ENCODE measurements around the gene HTR2C.
"Not testable (repeated sequence)": the region's sequence is repeated elsewhere in the genome, so short reads cannot be mapped to it uniquely, and the experiment has no call there.

HTR2C gene

DNA sequence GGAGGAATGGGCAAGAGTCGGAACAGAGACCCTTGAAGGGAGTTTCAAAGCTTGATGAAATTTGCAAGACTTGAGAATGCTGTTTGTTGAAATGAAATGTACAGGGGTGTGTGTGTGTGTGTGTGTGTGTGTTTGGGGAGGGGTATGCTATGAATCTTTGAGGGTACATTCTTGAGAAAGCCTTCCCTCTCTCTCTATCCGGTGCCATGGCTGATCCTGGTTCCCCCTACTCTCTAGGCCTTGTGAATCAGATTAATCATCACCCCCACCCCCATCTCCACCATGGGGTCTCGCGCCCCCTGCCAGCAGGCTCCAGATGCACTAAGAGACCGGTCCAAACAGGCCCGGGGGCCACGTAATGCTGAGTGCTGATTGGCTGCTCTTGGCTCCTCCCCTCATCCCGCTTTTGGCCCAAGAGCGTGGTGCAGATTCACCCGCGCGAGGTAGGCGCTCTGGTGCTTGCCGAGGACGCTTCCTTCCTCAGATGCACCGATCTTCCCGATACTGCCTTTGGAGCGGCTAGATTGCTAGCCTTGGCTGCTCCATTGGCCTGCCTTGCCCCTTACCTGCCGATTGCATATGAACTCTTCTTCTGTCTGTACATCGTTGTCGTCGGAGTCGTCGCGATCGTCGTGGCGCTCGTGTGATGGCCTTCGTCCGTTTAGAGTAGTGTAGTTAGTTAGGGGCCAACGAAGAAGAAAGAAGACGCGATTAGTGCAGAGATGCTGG, at the start of gene HTR2C:
Gene HTR2C (plus strand): TSS at position 441 of the 729 bp plus-strand sequence. CDS start 142,851 bp downstream, outside the sequence.
- no peak for DNase-seq

DNA sequence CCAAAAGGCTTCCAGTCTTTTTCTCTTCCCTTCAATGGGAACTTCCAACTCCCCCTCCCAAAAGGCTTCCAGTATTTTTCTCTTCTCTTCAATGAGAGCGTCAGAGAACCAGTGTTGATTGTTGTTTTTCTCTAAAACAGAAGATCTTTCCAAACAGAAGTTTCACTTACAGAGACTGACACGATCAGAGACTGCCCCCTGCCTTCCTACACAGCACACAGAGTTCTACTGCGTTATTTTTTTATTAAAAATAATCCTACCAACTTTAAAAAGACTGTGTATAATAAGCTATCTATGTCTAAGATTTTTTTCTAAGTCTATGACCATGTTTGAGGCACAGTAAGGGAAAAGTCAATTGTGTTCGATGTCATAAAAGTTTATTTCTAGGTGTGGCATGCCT, 3.5 kb upstream of the HTR2C start:
- no peak for DNase-seq

DNA sequence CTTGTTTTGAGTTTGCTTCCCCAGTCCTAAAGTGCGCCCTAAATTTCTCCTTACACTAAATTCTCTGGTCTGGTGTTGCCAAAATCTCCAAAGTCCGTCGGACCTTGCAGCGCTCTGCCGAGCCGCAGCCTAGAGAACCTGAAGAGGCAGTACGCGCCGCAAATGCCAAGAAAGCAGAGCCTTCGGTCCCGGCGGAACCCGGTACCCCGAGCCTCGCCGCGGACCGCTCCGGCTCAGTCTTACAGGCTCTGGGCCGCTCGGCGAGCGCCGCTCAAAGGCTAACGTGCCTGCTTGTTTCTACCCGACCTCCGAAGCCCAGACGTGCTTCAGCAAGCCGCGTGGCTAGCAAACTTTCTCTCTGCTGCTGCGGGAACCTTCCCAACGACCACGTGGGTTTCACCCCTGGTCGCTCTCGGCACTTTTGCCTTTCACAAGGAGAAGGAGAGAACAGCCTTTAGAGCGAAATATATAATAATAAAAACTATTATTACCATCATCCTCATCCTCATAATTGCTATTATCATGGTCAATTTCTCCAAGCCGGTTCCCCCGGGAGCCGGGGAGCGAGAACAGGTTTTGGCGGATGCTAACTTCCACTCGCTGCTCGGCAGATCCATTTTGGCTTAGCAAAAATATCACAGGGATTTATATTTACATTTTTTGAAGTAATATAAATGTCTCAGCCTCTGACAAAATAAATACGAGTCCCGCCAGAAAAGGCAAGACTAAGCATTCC, 2.2 kb upstream of the HTR2C start:
- no peak for DNase-seq

DNA sequence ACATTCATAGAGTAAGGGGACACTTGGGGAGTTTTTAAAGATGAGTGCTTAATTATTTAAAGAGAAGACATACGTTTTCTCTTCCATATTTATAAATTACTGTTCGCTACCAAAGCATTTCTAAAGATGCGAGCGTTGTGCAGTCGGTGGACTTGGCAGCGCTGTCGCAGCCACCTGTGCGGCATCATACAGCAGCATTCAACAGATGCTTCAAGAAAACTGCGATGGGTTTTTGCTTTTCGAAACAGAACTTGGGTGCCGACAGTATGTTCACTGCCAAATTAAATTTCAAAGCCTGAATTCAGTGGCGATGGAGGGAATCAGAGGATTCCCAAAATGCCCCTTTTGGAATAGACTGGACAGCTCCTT, 1.6 kb upstream of the HTR2C start:
- DNase-seq, result no peak

DNA sequence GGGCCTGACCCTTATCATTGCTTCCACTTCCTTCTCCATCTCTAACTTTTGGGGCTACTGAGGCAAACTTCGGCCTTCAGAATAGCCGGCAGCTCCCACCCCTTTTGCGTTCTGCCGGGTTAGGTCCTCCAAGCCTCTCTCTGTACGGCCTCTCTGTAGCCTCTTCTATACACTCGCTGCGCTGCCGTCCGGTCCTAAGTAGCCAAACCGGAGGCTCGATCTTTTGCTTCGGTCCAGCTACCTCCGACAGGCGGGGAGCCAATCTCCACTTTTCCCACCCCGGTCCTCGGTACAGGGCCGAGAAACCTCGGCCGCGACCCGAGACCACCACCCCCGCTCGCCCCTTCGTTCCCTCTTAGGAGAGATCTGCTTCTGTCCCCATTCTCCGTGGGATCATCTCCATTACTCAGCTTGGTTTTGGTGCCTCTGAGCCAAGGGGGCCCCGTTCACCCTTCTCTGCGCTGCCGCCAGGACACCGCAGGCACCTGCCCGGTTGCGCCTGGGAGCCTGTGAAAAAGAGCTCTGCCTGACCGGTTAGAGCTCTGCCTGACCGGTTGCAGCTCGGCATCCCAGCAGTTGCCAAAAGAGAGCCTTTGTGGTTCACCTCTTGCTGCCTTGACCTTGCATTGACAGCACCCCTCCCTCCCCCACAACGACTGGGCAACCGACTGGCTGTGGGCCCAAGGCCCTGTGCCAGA, 1.0 kb upstream of the HTR2C start:
- no peak for DNase-seq

DNA sequence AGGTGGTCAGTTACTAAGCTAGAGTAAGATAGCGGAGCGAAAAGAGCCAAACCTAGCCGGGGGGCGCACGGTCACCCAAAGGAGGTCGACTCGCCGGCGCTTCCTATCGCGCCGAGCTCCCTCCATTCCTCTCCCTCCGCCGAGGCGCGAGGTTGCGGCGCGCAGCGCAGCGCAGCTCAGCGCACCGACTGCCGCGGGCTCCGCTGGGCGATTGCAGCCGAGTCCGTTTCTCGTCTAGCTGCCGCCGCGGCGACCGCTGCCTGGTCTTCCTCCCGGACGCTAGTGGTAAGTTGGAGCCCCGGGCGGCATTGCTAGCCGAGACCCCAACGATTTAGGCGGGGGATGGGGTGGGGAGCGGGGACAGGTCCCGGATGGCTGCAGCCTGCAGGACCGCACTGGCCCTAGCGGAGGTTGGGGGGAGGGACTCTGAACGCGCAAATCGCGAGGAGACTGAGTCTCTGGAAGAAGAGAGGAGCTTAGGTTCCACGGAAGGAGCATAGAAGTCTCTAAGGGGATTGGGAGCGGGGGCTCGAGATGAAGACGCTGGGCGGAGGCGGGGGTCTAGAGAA, 573 bp downstream of the HTR2C start:
- DNase-seq, result no peak

DNA sequence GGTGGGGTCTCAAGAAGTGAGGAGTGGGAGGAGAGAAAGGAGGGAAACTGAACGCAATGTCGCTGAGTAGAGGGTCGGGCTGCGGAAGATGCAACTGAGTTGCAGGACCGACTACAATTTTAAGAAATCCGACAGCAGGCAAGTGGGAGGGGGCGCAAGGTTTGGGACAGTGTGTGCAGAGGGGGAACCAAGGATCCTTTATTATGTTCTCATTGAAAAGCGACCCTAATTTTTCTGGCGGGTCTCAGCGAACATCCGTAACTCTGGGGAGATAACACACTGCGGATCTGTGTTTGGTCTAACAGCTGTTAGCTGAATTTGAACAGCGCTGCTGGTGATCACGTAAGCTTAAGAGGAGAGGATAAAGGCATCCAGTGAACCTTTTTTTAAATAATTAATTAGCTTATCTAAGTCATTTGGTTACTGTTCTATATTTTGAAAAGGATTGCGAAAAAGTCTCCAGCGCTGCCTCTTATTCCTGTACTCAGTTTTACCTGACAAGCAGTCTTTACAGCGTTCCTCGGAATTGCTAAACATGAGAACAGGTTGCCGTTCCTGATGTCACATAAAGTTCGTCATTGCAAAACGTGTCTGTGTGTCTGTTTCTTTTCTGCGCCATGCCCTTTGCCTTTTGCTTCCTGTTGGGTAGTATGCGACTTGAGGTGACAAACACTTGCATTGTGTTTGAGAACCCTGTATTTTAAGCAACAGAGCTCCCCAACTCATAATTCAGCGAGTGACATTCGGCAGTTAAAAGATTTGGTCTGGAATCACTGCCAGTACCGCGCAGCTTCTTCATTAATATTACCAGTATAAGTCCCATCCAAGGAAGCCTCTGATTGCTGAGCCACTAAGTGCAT, 1.3 kb downstream of the HTR2C start:
- no peak for DNase-seq

DNA sequence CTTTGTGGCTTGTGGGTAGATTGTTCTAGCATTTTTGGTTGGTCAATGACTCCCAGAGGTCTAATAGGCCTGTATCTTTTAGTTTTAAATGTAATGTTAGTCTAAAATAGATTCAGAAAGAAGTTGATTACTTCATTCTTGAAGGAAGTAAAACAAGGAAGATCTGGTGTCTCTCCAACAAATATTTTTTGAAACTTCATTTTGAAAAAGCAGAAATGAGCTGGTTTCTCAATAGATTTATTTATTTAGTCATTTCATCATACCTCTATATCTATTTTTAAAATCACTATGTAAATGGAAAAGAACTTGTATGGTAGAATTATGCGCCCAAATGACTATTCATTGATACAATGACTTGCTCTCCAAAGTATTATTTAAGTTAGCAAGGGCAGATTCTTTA, 7.2 kb downstream of the HTR2C start:
- DNase-seq, result no peak

DNA sequence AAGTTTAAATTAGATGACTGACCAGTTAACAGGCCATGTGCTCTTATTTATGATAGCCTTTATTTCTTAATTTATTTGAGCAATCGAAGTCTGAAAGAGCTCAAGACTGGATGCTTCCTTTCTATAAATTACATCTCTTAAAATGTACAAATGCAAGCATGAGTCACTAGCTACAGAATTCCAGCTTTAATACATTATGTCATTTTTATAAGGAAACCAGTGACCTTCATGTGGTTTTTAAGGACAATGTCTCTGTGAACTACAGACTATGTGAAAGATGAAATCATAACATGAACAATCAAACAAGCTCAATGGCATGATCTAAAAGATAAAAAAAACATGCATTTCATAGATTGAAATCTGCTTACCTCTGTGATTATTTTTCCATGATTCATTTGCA, 15.4 kb downstream of the HTR2C start:
- no peak for DNase-seq

DNA sequence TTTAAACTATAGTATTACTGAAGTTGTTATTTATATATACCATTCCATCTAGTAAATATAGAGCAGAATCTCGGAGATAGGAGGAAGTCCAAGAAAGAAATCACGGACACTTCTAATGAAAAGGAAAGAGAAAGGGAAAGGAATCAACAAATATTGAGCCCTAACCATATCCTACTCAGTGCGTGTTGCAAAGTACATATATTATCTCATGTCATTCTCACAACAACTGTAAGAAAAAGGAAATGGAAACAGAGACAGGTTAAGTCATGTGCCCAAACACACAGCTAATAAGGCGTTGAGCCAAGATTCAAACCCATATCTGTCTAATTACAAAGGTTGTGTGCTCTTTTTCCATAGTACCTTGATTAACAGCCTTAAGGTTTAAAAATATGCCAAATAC, 16.0 kb downstream of the HTR2C start:
- no peak for DNase-seq

DNA sequence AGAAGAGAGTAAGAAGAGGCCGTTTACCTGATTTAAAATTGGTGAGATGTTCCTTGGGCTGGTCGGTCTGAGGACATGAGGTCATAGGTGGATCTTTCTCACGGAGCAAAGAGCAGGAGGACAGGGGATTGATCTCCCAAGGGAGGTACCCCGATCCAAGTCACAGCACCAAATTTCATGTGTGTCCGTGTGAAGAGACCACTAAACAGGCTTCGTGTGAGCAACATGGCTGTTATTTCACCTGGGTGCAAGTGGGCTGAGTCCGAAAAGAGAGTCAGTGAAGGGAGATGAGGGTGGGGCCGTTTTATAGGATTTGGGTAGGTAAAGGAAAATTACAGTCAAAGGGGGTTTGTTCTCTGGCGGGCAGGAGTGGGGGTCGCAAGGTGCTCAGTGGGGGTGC, 22.7 kb downstream of the HTR2C start:
- not testable (repeated sequence) for DNase-seq

DNA sequence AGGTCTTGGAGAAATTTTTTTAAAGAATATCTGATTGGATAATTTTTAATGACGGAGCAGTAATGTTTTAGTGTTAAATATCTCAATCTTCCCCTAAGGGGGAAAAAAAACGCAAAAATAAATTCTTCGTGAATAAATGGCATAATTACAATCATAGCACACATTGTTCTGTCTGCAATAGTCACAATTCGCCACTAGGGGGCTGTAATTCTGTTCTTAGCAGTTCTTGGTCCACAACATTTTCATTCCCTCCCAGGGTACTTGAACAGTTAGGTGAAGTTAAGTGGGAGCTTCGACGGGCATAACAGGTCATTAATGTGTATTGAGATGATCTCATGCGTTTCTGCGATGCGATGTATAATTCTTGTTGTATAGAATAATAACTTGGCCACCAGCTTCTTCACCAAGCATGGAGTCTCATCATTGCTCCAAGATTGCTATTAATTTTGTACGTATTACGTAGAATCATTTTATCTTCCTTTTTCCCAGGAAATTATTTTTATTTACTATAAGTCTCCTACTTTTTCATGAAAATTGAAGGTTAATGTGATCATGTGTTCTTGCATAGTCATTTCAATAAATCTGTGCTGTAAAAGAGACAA, 27.2 kb downstream of the HTR2C start:
- no peak for DNase-seq

DNA sequence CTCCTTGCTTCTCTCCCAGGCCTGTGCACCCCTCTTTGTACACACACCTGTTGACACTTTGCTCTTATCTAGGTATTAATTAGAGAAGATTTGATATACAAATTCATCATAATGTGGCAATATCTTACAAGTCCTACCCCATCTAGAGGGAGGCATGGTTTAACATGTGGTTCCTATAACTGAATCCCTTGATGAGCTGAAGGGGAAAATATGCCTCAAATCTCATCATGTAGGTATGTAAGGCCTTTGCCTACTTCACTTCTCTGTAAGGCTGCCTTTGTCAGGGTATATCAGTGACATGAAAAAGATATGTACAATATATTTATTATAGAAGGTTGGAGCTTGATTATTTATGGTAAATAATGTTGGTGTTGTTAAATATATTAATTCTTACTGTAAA, 31.9 kb downstream of the HTR2C start:
- no peak for DNase-seq

DNA sequence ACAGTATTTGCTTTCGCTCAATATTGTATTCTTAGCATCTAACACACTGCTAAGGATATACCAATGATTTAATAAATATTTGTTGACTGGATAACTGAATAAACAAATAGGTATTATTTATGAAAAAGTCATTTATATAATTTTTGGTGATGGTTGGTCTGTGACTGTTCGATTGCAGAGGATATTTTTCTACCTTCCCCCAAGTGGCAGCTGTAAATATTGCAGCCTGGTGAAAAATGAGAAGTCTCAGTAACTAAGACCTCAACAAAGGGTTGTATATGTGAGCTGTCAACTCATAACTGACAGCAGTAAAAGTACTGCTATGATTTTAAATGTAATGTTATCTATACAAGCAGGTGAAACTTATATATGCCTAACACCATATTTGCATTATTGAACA, 36.0 kb downstream of the HTR2C start:
- no peak for DNase-seq

DNA sequence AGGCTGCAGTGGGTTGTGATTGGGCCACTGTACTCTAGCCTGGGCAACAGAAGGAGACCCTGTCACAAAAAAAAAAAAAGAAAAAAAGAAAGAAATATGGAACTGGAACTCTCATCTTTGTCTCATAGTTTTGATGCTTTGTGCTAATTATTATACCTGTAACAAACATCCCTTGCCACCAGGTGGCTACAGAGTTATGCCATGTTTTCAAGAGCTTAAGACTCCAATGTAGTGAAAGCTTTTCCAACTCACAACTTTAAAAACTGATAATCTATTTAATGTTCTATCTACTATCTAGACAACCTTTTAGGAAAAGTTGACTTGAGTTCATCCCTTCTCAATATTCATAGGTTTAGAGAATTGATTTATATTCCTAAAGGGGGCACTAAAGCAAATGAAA, 42.4 kb downstream of the HTR2C start:
- DNase-seq, result no peak

DNA sequence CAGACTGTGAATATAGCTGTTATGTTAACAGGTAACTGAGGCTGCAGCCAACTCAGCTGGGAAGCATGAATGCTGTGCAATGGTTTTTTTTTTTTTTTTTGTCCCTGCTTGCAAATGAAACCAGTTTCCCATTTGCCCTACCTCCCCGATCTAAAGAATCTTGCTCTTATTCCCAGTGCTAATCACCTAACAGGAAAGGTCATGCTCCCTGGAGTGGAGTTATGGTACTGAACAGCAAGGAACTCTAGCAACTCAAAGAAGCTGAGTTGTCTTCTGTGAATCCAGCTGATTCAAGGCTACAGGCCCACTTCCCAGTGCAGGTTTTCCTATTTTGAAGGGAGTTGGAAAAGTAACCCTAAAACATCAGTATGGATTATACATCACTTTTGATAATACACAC, 52.1 kb downstream of the HTR2C start:
- DNase-seq, result no peak

DNA sequence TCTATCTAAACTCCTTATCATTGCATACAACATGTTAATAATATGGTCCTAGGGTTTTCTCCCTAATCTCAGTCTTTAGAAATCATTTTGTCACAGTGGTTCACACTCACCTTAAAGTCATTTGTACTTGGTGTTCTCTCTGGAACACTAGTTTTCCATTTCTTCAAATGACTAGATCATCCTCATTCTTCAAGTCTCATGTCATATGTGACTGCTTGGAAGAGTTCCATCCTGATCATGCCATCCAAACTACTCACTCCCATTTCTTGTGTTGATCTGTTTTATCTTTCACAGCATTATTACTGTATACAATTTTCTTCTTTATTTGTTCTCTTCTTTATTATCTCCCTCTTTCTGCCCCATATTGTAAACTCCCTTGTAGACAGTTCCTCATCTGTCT, 66.5 kb downstream of the HTR2C start:
- DNase-seq, result no peak

DNA sequence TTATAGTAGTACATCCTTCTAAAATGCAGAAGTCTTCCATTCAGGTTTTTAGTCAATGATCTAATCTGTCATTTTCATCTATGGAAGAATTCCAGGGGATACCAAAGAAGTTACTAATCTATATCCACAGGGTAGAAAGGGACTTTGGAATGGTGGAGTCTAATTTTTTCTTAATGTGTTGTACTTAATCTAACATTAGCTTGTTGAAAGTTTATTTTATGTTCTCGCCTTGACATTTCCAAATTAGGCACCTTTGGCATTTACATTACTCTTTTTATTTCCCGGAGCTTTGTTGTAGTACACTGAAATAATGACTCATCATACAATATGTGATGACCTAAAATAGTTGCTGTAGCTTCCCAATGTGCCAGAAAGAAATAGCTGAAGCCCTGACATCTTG, 91.5 kb downstream of the HTR2C start:
- peak; percentile 2 for DNase-seq

DNA sequence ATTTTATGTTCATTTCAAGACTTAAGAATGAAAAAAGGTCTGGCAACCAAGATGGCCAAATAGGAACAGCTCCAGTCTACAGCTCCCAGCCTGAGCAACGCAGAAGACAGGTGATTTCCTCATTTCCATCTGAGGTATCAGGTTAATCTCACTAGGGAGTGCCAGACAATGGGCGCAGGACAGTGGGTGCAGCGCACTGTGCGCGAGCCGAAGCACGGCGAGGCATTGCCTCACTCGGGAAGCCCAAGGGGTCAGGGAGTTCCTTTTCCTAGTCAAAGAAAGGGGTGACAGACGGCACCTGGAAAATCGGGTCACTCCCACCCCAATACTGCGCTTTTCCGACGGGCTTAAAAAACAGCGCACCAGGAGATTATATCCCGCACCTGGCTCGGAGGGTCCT, 116.6 kb downstream of the HTR2C start:
- not testable (repeated sequence) for DNase-seq

DNA sequence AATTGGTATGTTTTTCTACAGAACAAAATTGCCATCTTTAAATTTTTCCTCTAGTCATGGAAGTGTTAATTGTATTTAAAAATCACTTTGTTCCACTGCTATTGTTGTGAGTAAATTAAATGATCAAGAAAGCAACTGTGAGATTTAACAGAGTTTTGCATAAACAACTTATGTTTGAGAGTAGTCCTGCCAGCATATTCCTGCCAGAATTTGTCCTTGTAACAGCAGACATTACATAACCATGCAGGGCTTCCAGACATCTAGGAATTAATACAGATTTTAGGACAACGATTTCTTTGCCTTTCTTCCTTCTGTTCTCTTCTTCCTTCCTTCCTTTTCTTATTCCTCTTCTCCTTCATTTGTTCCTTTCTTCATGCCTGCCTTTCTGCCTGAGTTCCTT, 125.5 kb downstream of the HTR2C start:
- no peak for DNase-seq

DNA sequence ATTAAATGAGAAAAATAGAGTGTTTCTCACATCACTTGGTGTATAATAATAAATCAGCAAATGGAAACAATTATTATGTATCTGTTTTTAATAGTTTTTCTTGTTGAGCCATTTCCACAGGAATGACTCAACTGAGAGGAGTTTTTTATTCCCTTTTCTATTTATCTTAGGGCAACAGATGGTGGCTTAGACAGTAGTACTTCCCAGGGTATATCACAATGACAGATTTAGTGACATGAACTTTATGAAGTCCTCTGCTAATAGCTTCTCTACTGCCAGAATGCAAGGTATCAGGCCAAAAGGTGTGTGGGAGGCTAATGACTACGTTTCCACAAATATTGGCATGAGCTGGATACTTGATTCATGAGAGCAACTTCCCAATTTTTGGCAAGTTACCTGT, 126.7 kb downstream of the HTR2C start:
- no peak for DNase-seq

DNA sequence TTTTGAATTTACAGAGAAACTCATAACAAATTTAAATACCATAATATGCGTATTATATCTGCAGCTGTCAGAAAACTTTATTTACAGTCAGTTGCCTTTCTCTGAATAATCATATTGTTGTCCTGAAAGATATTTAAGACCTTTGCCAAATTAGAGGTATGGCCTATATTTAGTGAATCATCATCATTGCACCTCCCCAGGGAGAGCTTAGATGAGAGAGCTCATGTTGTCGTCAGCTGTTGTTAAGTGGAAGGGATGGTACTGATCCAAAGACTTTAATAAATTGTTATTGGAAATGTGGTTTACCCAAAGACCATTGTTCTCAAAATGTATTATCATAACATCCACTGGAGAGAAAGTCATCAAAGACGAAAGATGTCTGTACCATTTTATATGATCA, 128.6 kb downstream of the HTR2C start:
- DNase-seq, result no peak
